ENCODE results near the gene ZNF556. TPM values are rescaled to one million over a fixed set of nuclear protein-coding genes. Genes with fewer than 3 reads are reported as not detected.
A peak's percentile ranks its signal among the peaks of the same experiment; 100 is the strongest.

ZNF556 gene
- total RNA-seq, 1 experiment from 2014 or later: not detected

DNA sequence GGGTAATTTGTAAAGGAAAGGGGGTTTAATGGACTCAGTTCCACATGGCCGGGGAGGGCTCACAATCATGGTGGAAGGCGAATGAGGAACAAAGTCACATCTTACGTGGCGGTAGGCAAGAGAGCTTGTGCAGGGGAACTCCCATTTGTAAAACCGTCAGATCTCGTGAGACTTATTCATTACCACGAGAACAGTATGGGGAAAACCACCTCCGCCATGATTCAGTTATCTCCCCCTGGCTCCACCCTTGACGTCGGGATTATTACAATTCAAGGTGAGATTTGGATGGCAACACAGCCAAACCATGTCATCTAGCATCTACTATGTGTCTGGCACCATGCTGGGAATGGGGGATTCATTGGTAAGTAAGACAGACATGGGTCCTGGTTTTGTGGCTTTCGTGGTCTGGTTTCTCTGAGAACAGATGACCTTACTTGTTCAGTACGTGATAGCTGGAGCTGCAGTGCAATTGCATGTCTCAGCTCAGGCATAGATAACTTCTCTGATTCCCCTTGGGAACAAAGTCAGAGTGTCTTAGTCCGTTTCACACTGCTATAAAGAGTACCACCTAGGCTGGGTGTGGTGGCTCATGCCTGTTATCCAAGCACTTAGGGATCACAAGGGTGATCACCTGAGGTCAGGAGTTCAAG is 39.2 kb upstream of the ZNF556 start:
- BruUV-seq (replicated peaks): no TSS peak
- Histone ChIP-seq H3K9ac (ENCODE audit: low read length) (no peak overlapping the region), H3K27me3 (ENCODE audit: insufficient read depth, low read length) (no peaks in the 10 kb centered on the region), H3K4me2 (ENCODE audit: low read length) (no peak overlapping the region), H3K79me2 (ENCODE audit: insufficient read depth, low read length) (no peaks in the 10 kb centered on the region), H4K20me1 (ENCODE audit: insufficient read depth) (no peaks in the 10 kb centered on the region), H2AFZ (ENCODE audit: low read depth, low read length, poor library complexity, severe bottlenecking) (no peak overlapping the region), H3K36me3 (ENCODE audit: control insufficient read depth in 1 of 2, insufficient read depth in 2 of 2, low read length in 2 of 2) (no peaks in the 10 kb centered on the region), H3K9me3 (ENCODE audit: control insufficient read depth in 1 of 2, insufficient read depth in 1 of 2, low read depth in 1 of 2, low read length in 2 of 2) (peaks cover 2 to 4% of the 10 kb centered on the region in 2 experiments; a peak in 2 of 4 replicates), H3K9me2 (ENCODE audit: insufficient read depth) (no peaks in the 10 kb centered on the region), H3K4me3 (replicated peaks in 1 of 2; ENCODE audit: low read depth in 1 of 2, low read length in 2 of 2) (no peak overlapping the region), H3K4me1 (ENCODE audit: control insufficient read depth in 1 of 2, insufficient read depth in 2 of 2, low read length in 2 of 2) (no peaks in the 10 kb centered on the region), H3K27ac (ENCODE audit: low read depth, low read length) (no peak overlapping the region)
- RAD21 ChIA-PET (ENCODE audit: low non-redundant PET in 1 of 2, low total read pairs in 2 of 2, uncharacterized antibody in 2 of 2, unreplicated experiment in 2 of 2): no interaction called here
- CTCF ChIA-PET: interaction anchor here (0.9 kb wide), 1 partner anchor 13 kb away, joined by 3 read pairs; the partner anchor contains the start of gene ZNF555
- no peak for DNase-seq (ENCODE audit: low read depth, low spot score)
- no peak for ATAC-seq
- POLR2A ChIA-PET: no interaction called here
- TF ChIP-seq ZFX (IDR thresholded peaks at IDR 0.05) (0 out of 2 replicates have a peak, but pooled peaks have one; percentile 13), FOSL1 (IDR thresholded peaks at IDR 0.05; ENCODE audit: low read depth) (no peak)
- intact Hi-C loops (cut with micrococcal nuclease): no loop called here

DNA sequence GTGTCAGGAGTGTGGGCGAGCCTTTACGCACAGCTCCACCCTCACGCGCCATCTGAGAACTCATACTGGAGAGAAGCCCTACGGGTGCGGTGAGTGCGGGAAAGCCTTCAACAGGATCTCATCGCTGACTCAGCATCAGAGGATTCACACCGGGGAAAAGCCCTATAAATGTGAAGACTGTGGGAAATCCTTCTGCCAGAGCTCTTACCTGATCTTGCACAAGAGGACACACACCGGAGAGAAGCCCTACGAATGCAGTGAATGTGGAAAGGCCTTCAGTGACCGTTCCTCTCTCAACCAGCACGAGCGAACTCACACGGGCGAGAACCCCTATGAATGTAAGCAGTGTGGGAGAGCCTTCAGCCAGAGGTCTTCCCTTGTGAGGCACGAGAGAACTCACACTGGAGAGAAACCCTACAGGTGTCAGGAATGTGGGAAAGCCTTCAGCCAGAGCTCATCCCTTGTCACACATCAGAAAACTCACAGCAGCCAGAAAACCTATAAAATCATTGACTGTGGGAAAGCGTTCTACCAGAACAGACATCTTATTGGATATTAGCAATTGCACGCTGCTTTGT is 32.8 kb upstream of the ZNF556 start:
- ChIA-PET RAD21 (ENCODE audit: low non-redundant PET in 1 of 2, low total read pairs in 2 of 2, uncharacterized antibody in 2 of 2, unreplicated experiment in 2 of 2) (no interaction called here), POLR2A (no interaction called here), CTCF (no interaction called here)
- Histone ChIP-seq H2AFZ (ENCODE audit: low read depth, low read length, poor library complexity, severe bottlenecking) (no peak overlapping the region), H3K4me2 (ENCODE audit: low read length) (no peak overlapping the region), H4K20me1 (ENCODE audit: insufficient read depth) (no peaks in the 10 kb centered on the region), H3K4me1 (ENCODE audit: control insufficient read depth in 1 of 2, insufficient read depth in 2 of 2, low read length in 2 of 2) (no peaks in the 10 kb centered on the region), H3K27ac (ENCODE audit: low read depth, low read length) (no peak overlapping the region), H3K36me3 (ENCODE audit: control insufficient read depth in 1 of 2, insufficient read depth in 2 of 2, low read length in 2 of 2) (no peaks in the 10 kb centered on the region), H3K9ac (ENCODE audit: low read length) (no peak overlapping the region), H3K27me3 (ENCODE audit: insufficient read depth, low read length) (no peaks in the 10 kb centered on the region), H3K9me2 (ENCODE audit: insufficient read depth) (no peaks in the 10 kb centered on the region), H3K79me2 (ENCODE audit: insufficient read depth, low read length) (no peaks in the 10 kb centered on the region), H3K9me3 (ENCODE audit: control insufficient read depth in 1 of 2, insufficient read depth in 1 of 2, low read depth in 1 of 2, low read length in 2 of 2) (peaks cover 9 to 30% of the 10 kb centered on the region in 2 experiments; a peak in 2 of 4 replicates), H3K4me3 (replicated peaks in 1 of 2; ENCODE audit: low read depth in 1 of 2, low read length in 2 of 2) (no peak overlapping the region)
- ATAC-seq: no peak
- TSS peak; percentile 22 for BruUV-seq (replicated peaks)
- no peak for DNase-seq (ENCODE audit: low read depth, low spot score)
- intact Hi-C loops (cut with micrococcal nuclease): no loop called here
- TF ChIP-seq ZFX (IDR thresholded peaks at IDR 0.05) (no peak), ZNF274 (IDR thresholded peaks at IDR 0.05; ENCODE audit: low read depth, low read length) (peak; percentile 99)

Data from HCT116 (cell line).